Islet of Langerhans (tissue), 1 donor: ENCODE measurements around the gene EFHD2.

Experiments used
- FAIRE-seq: peaks from one replicate; lab custom pipeline; 2011; peaks lifted over from hg19 to GRCh38; lab: Jason Lieb, UNC

EFHD2 gene

DNA sequence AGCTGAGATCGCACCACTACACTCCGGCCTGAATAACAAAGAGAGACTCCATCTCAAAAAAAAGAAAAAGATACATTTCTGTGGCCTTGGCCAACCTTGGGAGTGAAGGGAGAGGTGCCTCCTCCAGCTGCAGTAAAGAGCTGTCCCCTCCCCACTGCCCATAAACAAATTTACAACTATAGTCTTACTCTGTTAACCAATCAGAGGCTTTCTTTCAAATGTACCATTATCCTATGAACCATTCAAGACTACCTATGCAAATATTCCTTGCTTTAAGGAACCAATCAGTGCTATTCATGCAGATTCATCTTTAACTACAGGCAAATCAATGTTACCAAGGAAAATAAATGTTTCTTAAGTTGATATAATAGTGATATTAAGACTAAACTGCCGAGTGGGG is 67.2 kb downstream of the EFHD2 start:
- no peak for FAIRE-seq

DNA sequence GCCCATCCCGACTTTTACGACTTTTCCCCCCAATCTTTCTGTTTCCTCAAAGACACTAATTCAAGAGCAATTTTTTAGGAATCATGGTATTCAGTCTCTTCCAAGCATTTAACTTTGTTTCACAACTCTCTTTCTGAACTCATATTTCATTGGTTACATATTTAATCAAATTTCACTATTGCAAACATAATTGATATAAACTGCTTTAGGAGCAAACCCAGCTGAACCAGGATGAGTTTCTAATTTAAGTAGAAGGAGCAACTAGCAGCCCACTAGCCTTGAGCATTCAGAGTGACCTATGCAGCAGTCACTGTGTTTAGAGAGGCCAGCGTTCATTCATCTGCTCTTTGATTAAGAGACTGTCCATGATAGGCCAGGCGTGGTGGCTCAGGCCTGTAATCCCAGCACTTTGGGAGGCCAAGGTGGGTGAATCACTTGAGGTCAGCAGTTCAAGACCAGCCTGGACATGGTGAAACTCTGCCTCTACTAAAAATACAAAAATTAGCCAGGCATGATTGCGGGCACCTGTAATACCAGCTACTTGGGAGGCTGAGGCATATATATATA is 68.0 kb downstream of the EFHD2 start:
- FAIRE-seq, result no peak
